Measurements from ENCODE around the gene FN1. TPM values are rescaled to one million over a fixed set of nuclear protein-coding genes. Genes with fewer than 3 reads are reported as not detected.

FN1 gene
- total RNA-seq, 4 donors from 2014 or later, result 89.1 to 312 (median 156) TPM

GRCh38 chr2:215357660-215358059 lies 78.2 kb downstream of the FN1 start:
- no peaks in the 10 kb centered on the region for H3K27me3 ChIP-seq
- no peak for DNase-seq
- no peaks in the 10 kb centered on the region for H3K4me1 ChIP-seq
- TF ChIP-seq CTCF (IDR thresholded peaks at IDR 0.05), result no peak
- TF ChIP-seq POLR2A (IDR thresholded peaks at IDR 0.05), result no peak
- intact Hi-C loops (cut with DNase I), result no loop called here
- no peak overlapping the region for H3K27ac ChIP-seq
- peaks cover 0 to 5% of the 10 kb centered on the region in 2 donors for H3K36me3 ChIP-seq
- WGBS, 2 donors, result 78 to 84% methylated on average over 3 of the region's 3 CpGs
- no peak overlapping the region for H3K4me3 ChIP-seq (replicated peaks in 1 of 3)
- no peaks in the 10 kb centered on the region for H3K9me3 ChIP-seq

GRCh38 chr2:215356948-215357461 lies 78.9 kb downstream of the FN1 start:
- no peaks in the 10 kb centered on the region for H3K9me3 ChIP-seq
- H3K36me3 ChIP-seq, result no peaks in the 10 kb centered on the region
- intact Hi-C loops (cut with DNase I), result no loop called here
- H3K4me3 ChIP-seq (replicated peaks in 1 of 3), result no peak overlapping the region
- WGBS, 2 donors, result 89 to 90% methylated on average over 9 of the region's 9 CpGs
- no peak overlapping the region for H3K27ac ChIP-seq
- no peaks in the 10 kb centered on the region for H3K4me1 ChIP-seq
- H3K27me3 ChIP-seq, result no peaks in the 10 kb centered on the region
- TF ChIP-seq CTCF (IDR thresholded peaks at IDR 0.05), result no peak
- no peak for TF ChIP-seq POLR2A (IDR thresholded peaks at IDR 0.05)
- DNase-seq, result no peak

- no peak for DNase-seq
- Histone ChIP-seq H3K4me1 (no peaks in the 10 kb centered on the region), H3K4me3 (replicated peaks in 1 of 3) (no peak overlapping the region), H3K9me3 (no peaks in the 10 kb centered on the region), H3K27ac (no peak overlapping the region), H3K36me3 (no peaks in the 10 kb centered on the region), H3K27me3 (no peaks in the 10 kb centered on the region)
- WGBS, 2 donors, result 94 to 97% methylated on average over 7 of the region's 7 CpGs
- intact Hi-C loops (cut with DNase I), result no loop called here
- no peak for TF ChIP-seq CTCF (IDR thresholded peaks at IDR 0.05)
These were observed 79.4 kb downstream of the FN1 start for GRCh38 chr2:215356334-215356947.

- intact Hi-C loops (cut with DNase I), result no loop called here
- Histone ChIP-seq H3K9me3 (no peaks in the 10 kb centered on the region), H3K36me3 (no peaks in the 10 kb centered on the region), H3K27me3 (no peaks in the 10 kb centered on the region), H3K4me1 (no peaks in the 10 kb centered on the region), H3K4me3 (replicated peaks in 1 of 3) (no peak overlapping the region), H3K27ac (no peak overlapping the region)
- no peak for DNase-seq
- WGBS, 2 donors, result 94 to 96% methylated on average over 7 of the region's 7 CpGs
- TF ChIP-seq POLR2A (IDR thresholded peaks at IDR 0.05) (no peak), CTCF (IDR thresholded peaks at IDR 0.05) (no peak)
These were observed 80.1 kb downstream of the FN1 start for GRCh38 chr2:215355801-215356200.

- Histone ChIP-seq H3K9me3 (no peaks in the 10 kb centered on the region), H3K27ac (no peak overlapping the region), H3K36me3 (no peaks in the 10 kb centered on the region), H3K4me3 (replicated peaks in 1 of 3) (no peak overlapping the region), H3K4me1 (no peaks in the 10 kb centered on the region), H3K27me3 (no peaks in the 10 kb centered on the region)
- no peak for TF ChIP-seq POLR2A (IDR thresholded peaks at IDR 0.05)
- no peak for TF ChIP-seq CTCF (IDR thresholded peaks at IDR 0.05)
- WGBS, 2 donors, result 84 to 87% methylated on average over 9 of the region's 9 CpGs
- DNase-seq, result no peak
- intact Hi-C loops (cut with DNase I), result no loop called here
These were observed 80.8 kb downstream of the FN1 start for GRCh38 chr2:215354771-215355695.

Data from thyroid gland (tissue), 4 donors.